Effector memory CD8-positive, alpha-beta T cell (primary cell): ENCODE results near the gene USF1.
"Not testable (repeated sequence)": the region's sequence is repeated elsewhere in the genome, so short reads cannot be mapped to it uniquely, and the experiment has no call there.

Experiments
- ATAC-seq: fragments of 150-1000 bp; cut with Tn5 transposase; replicated peaks from 2 replicates; pipeline ENCODE4 v1.10.0; 2021; ENCODE audit warnings: mild to moderate bottlenecking, moderate library complexity
- DNase-seq, 3 experiments: peaks; one replicate each; pipeline ENCODE4 v3.0.0; 2021
- H3K27ac Mint-ChIP-seq, 2 donors: one replicate each; pipeline ENCODE4 v1.8.0; 2022; ENCODE audit warnings: mild to moderate bottlenecking in 2 of 2, mixed read lengths in 2 of 2, moderate library complexity in 2 of 2
- H3K27me3 Mint-ChIP-seq, 2 donors: one replicate each; pipeline ENCODE4 v1.8.0; 2022; ENCODE audit warnings: mixed read lengths in 2 of 2
- H3K36me3 Mint-ChIP-seq: one replicate; pipeline ENCODE4 v1.8.0; 2022; ENCODE audit warnings: mild to moderate bottlenecking, moderate library complexity, mixed read lengths; ENCODE audit not compliant: insufficient read depth
- H3K4me1 Mint-ChIP-seq, 2 donors: one replicate each; pipeline ENCODE4 v1.8.0; 2022; ENCODE audit warnings: low read depth in 2 of 2, mixed read lengths in 2 of 2
- H3K4me3 Mint-ChIP-seq, 2 donors: one replicate each; pipeline ENCODE4 v1.8.0; 2022; ENCODE audit warnings: mild to moderate bottlenecking in 2 of 2, mixed read lengths in 2 of 2, moderate library complexity in 2 of 2
- H3K9me3 Mint-ChIP-seq, 2 donors: one replicate each; pipeline ENCODE4 v1.8.0; 2022; ENCODE audit warnings: mixed read lengths in 2 of 2

USF1 gene

DNA sequence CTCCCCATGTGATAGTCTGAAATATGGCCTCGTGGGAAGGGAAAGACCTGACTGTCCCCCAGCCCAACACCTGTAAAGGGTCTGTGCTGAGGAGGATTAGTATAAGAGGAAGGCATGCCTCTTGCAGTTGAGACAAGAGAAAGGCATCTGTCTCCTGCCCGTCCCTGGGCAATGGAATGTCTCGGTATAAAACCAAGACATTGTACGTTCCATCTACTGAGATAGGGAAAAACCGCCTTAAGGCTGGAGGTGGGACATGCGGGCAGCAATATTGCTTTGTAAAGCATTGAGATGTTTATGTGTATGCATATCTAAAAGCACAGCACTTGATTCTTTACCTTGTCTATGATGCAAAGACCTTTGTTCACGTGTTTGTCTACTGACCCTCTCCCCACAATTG, 28.6 kb downstream of the USF1 start:
- not testable (repeated sequence) for H3K4me3 Mint-ChIP-seq, ATAC-seq, H3K27me3 Mint-ChIP-seq, DNase-seq, H3K9me3 Mint-ChIP-seq
- H3K36me3 Mint-ChIP-seq, result peaks cover 10% of the 10 kb centered on the region
- peak overlapping the region in 1 of 2 donors; percentile 67 for H3K27ac Mint-ChIP-seq
- peaks cover 33 to 41% of the 10 kb centered on the region in 2 donors for H3K4me1 Mint-ChIP-seq

DNA sequence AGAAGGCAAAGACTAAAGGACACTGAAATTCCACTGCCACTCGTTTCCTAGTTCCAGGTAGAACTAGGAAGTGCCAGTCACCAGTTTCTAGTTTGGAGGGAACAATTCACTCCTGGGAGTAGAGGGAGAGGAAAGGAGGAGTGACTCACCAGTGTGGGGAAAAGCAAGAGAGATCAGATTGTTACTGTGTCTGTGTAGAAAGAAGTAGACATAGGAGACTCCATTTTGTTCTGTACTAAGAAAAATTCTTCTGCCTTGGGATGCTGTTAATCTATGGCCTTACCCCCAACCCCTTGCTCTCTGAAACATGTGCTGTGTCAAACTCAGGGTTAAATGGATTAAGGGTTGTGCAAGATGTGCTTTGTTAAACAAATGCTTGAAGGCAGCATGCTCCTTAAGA, 29.1 kb downstream of the USF1 start:
- not testable (repeated sequence) for ATAC-seq, H3K4me3 Mint-ChIP-seq, DNase-seq, H3K27me3 Mint-ChIP-seq, H3K9me3 Mint-ChIP-seq
- Mint-ChIP-seq H3K36me3 (peaks cover 14% of the 10 kb centered on the region), H3K4me1 (peaks cover 34 to 43% of the 10 kb centered on the region in 2 donors), H3K27ac (peak overlapping the region in 1 of 2 donors; percentile 11)

DNA sequence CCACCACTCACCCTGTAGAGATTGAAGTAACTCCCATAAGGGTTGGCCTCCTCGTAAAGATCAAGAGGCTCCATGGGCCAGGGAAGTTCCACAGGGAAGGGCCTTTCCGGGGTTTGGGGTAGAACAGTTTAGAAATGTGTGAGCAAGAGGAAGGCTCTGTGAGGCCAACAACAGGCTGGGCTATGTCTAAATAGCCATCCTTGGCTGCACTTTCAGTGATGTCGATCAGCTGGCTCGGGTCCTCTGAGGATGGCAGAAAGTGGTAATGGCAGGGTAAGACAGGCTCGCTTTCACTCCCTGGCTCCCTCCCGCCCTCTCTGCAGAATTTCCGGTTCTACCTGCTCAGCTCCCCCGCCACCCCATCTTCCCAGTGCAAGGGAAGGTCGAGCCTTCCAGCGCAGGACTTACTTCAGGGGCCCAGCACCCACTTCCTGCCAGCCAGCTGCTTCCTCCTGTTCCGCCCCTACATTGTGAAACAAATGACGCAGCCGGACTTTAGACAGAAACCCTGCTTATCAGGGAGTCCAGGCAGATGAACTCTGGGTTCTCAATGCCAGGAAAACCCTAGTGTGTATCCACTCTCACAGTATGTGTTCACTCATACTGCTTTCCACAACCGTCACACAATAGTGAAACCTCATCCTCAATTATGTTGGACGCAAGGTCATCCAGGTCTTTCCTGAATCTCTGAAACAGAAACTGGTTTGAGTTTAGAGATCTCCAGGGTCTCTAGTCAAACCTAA, 32.1 kb downstream of the USF1 start:
- Mint-ChIP-seq H3K4me1 (peaks cover 16 to 22% of the 10 kb centered on the region in 2 donors), H3K27ac (peak overlapping the region; percentile 92 to 96), H3K9me3 (no peaks in the 10 kb centered on the region), H3K36me3 (peaks cover 9% of the 10 kb centered on the region), H3K27me3 (no peaks in the 10 kb centered on the region), H3K4me3 (peak overlapping the region; percentile 81 to 84)
- DNase-seq (peak; percentile 52 to 54 (median 53)), ATAC-seq (peak; percentile 90)

DNA sequence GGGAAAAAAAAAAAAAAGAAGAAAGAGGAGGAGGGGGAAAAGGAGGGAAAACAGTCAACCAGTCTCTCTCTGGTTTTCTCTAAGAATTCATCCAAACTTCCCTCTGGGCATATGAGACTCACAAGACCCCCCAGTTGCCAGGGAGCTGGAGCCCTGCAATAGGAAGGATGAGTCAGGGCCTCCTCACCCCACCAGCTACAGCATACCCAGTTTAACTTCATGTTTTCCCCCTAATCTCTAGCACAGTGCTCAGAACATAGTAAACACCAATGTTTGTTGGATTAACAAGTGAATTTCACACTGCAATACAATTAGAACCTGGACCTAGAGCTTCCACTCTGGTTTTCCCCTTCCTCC, 32.7 kb downstream of the USF1 start:
- Mint-ChIP-seq H3K4me3 (peak overlapping the region; percentile 81 to 84), H3K4me1 (peaks cover 16 to 22% of the 10 kb centered on the region in 2 donors)

DNA sequence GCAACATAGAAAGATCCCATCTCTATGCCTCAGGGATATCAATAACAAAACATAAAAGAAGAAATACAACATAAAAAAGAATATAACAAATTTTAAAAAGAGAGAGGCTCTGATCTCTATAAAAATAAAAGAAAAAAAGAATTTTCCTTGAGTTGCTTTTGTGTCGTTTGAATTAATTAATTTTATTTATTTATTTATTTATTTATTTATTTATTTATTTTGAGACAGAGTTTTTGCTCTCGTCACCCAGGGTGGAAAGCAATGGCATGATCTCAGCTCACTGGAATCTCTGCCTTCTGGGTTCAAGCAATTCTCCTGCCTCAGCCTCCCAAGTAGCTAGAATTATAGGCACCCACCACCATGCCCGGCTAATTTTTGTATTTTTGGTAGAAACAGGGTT, 33.4 kb downstream of the USF1 start:
- no peak for DNase-seq
- Mint-ChIP-seq H3K4me3 (no peak overlapping the region), H3K27me3 (no peaks in the 10 kb centered on the region), H3K27ac (peak overlapping the region; percentile 92 to 96), H3K4me1 (peaks cover 16 to 22% of the 10 kb centered on the region in 2 donors), H3K9me3 (no peaks in the 10 kb centered on the region), H3K36me3 (peaks cover 9% of the 10 kb centered on the region)
- ATAC-seq, result no peak

More for the DNA sequence above, 32.7 kb downstream of the USF1 start:
- Mint-ChIP-seq H3K27me3 (no peaks in the 10 kb centered on the region), H3K36me3 (peaks cover 9% of the 10 kb centered on the region), H3K27ac (peak overlapping the region; percentile 92 to 96), H3K9me3 (no peaks in the 10 kb centered on the region)
- no peak for DNase-seq
- ATAC-seq, result no peak

DNA sequence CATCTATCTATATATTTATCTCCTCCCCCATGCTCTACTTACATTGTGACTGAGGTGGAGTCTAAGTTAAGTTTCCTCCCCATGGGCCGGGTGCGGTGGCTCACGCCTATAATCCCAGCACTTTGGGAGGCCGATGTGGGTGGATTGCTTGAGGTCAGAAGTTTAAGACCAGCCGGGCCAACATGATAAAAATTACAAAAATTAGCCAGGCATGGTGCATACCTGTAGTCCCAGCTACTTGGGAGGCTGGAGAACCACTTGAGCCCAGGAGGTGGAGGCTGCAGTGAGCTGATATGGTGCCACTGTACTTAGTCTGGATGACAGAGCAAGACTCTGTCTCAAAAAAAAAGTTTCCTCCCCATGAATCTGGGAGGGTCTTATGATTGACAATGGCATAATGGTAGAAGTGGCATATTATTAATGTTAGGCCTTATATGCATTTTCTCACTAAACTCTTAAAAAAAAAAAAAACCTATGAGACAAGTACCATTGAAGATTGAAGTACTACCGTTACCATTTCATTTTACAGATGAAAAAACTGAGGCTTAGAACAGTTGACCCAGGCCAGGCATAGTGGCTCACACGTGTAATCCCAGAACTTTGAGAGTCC, 36.1 kb downstream of the USF1 start:
- Mint-ChIP-seq H3K27me3 (no peaks in the 10 kb centered on the region), H3K4me3 (no peak overlapping the region), H3K36me3 (peaks cover 9% of the 10 kb centered on the region), H3K27ac (no peak overlapping the region), H3K4me1 (peaks cover 18% of the 10 kb centered on the region in 2 donors), H3K9me3 (no peaks in the 10 kb centered on the region)
- DNase-seq (no peak), ATAC-seq (no peak)

DNA sequence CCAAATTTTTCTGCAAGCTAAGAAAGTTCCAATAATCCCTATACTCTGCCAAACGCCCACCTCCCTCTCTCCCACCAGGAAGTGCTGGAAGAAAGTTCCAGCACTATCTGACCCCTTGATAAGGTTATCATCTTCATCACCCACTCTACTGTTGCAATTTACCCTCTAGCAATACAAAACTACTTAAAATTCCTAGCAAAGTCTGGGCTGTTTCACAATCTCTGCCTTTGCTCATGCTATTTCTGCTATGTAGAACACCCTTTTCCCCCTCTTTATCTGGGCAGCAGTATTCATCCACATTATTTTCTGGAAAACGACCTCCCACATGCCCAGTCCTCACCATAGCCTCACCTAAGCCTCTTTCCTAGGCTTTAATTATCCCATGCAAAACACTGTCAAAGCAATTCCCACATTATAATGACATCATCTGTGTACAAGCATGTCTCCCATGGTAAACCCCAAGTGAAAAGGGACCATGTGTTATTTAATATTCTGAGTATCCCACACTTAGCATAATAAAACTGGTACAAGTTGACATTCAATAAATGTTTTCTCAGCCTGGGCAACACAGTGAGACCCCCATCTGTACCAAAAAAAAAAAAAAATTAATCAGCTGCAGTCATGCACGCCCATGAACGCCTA, 36.8 kb downstream of the USF1 start:
- DNase-seq, result no peak
- H3K4me1 Mint-ChIP-seq, result peaks cover 14 to 15% of the 10 kb centered on the region in 2 donors
- H3K36me3 Mint-ChIP-seq, result peaks cover 8% of the 10 kb centered on the region
- no peak overlapping the region for H3K4me3 Mint-ChIP-seq
- no peaks in the 10 kb centered on the region for H3K27me3 Mint-ChIP-seq
- no peak for ATAC-seq
- no peak overlapping the region for H3K27ac Mint-ChIP-seq
- no peaks in the 10 kb centered on the region for H3K9me3 Mint-ChIP-seq

DNA sequence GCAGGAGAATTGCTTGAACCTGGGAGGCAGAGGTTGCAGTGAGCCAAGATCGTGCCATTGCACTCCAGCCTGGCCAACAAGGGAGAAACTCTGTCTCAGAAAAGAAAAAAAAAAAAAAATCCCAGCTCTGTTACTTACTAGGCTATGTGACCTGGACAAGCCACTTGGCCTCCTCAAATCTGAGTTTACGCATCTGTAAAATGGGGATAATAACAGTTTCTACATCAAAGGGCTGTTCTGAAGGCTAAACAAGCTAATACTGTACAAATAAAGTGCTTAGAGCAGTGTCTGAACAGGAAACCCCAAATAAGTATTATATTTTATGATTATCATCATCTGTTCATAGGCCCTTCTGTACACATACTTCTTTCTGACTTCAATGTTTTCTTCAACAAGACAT, 38.4 kb downstream of the USF1 start:
- H3K4me1 Mint-ChIP-seq, result peaks cover 4 to 5% of the 10 kb centered on the region in 2 donors
- no peak for ATAC-seq

DNA sequence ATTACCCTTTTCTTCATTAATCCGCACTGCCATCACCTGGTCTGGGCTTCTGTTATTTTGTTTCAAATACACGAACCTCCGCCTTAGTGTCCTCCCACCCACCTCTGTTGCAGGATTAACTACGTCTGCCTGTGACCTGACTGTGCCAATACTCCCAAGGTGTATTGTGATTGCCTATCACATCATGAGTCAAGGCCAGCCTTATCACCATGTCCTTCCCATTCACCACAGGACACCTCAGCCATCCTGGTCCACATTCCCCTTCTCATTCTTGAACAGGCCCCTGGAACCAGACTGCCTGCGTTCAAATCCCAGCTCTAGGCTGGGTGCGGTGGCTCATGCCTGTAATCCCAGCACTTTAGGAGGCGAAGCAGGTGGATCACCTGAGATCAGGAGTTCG, 39.2 kb downstream of the USF1 start:
- DNase-seq, result no peak
- ATAC-seq, result no peak
- Mint-ChIP-seq H3K4me1 (peaks cover 0 to 2% of the 10 kb centered on the region in 2 donors), H3K27ac (no peak overlapping the region), H3K9me3 (no peaks in the 10 kb centered on the region), H3K4me3 (no peak overlapping the region), H3K27me3 (no peaks in the 10 kb centered on the region), H3K36me3 (no peaks in the 10 kb centered on the region)

More for the DNA sequence above, 38.4 kb downstream of the USF1 start:
- Mint-ChIP-seq H3K27ac (peak overlapping the region in 1 of 2 donors; percentile 13), H3K9me3 (no peaks in the 10 kb centered on the region), H3K27me3 (no peaks in the 10 kb centered on the region), H3K4me3 (no peak overlapping the region), H3K36me3 (peaks cover 4% of the 10 kb centered on the region)
- DNase-seq, result no peak

DNA sequence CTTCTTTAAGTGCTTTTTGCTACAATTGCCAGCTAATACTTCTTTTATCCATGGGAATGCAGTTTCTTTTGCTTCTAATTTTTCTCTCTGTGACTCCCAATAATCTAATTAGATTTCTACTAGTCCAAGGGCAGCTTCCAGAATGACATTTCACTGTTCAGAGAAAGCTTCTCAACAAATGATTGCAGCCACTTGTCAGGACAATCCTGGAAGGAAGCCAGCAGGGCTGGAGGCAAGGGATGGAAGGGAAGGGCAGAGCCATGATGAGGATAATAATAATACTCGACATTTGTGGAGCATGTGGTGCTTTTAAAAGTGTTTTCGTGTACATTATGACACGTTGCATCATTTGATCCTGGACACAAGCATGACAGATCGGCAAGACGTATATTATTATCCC, 44.3 kb downstream of the USF1 start:
- Mint-ChIP-seq H3K36me3 (peaks cover 7% of the 10 kb centered on the region), H3K4me3 (no peak overlapping the region), H3K27me3 (no peaks in the 10 kb centered on the region), H3K4me1 (peaks cover 8 to 9% of the 10 kb centered on the region in 2 donors), H3K27ac (no peak overlapping the region), H3K9me3 (no peaks in the 10 kb centered on the region)
- ATAC-seq, result no peak
- DNase-seq, result no peak

DNA sequence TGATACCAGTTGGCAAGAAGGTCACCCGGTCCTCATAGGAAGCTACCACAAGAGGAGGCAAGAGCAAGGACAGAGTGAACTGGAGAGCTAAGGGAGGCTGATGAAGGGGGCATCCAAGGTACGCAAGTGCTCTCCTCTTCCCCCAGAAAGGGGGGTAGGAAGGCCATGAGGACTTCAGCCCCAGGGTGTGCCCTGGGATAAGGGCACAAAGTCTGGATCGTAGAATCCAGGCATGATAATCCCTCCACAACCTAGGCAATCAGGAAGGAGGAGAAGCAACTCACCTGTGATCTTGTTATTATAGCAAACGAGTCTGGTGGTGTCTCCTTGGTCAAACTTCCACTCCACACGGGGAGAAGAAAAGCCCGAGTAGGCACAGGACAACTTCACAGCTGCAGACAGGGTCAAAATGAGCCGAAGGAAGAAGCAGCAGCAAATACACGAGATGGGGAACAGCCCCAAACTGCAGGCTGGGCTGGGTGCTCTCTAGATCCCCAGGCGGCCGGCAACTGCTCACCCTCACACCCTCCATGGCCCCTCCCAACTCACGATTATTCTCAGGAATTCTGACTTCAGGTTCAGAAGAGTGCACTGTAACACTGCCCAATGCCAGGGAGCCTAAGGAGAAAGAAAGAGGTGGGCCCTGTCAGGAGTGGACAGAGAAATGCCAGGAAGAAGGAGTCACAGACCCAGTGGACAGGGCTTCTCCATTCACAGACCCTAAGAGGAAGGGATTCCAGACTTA, 44.9 kb downstream of the USF1 start:
- Mint-ChIP-seq H3K4me3 (no peak overlapping the region), H3K27ac (no peak overlapping the region)
- ATAC-seq, result no peak

DNA sequence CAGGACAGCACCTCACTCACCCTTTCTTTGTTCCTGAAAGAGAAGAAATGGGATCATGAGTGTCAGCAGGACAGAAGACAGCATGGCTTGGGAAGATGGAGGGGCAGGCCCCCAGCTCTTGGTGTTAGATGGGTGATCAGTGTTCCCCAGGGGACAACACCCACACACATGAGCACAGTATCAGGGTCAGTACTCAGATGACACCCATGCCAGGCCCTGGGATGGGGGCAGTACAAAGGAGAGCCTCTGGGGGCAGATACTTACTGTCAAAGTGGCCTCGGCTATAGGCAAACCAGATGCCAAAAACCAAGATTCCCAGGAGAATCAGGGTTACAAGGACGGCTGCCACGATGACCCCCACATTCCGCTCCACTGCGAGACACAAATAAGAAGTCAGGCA, 46.4 kb downstream of the USF1 start:
- Mint-ChIP-seq H3K4me1 (peaks cover 7 to 8% of the 10 kb centered on the region in 2 donors), H3K27me3 (no peaks in the 10 kb centered on the region), H3K9me3 (no peaks in the 10 kb centered on the region), H3K27ac (no peak overlapping the region), H3K4me3 (no peak overlapping the region), H3K36me3 (peaks cover 7% of the 10 kb centered on the region)
- DNase-seq (no peak), ATAC-seq (no peak)

More for the DNA sequence above, 44.9 kb downstream of the USF1 start:
- Mint-ChIP-seq H3K9me3 (no peaks in the 10 kb centered on the region), H3K4me1 (peaks cover 7 to 8% of the 10 kb centered on the region in 2 donors), H3K27me3 (no peaks in the 10 kb centered on the region), H3K36me3 (peaks cover 7% of the 10 kb centered on the region)
- DNase-seq, result no peak

DNA sequence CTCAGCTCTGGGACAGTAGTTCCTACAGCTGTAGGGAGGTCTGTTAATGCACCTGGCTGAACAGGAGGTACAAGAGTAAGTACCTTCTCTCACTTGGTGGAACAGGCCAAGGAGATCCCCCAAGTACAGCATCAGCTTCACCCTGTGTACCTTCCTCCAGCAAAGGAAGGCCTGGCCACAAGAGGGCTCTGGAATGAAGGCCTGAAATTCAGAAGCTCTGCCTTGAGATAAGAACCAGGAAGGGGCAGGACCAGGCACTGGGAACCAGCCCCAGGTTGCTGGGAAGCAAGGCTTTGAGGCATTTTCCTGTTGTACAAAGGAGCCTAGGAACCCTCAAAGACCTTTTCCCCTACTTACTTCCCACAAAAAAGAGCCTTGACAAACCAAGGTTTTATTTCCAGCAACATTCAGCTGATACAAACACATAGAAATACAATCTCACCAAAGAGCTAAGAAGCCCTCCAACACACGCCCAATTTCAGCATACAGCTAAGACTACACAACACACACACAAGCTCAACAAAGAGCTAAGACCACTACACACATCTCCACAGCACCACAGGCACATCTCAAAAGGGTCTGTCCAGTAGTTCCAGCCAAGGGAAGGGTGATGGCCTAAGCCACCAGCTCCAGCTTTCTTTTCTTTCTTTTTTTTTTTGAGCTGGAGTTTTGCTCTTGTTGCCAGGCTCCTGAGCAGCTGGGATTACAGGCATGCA, 48.3 kb downstream of the USF1 start:
- Mint-ChIP-seq H3K4me1 (peaks cover 7 to 8% of the 10 kb centered on the region in 2 donors), H3K27me3 (no peaks in the 10 kb centered on the region), H3K27ac (peak overlapping the region in 1 of 2 donors; percentile 70), H3K4me3 (no peak overlapping the region), H3K36me3 (peaks cover 7% of the 10 kb centered on the region), H3K9me3 (no peaks in the 10 kb centered on the region)
- peak; percentile 18 to 39 (median 20) for DNase-seq
- ATAC-seq, result peak; percentile 73
